LNCAP (cell line): ENCODE data around the gene IGSF21.

Experiments
- CTCF ChIP-seq: fragments of 450-650 bp; IDR thresholded peaks from 2 replicates; pipeline ENCODE4 v1.5.1; 2017; ENCODE audit warnings: mild to moderate bottlenecking

Gene IGSF21

DNA sequence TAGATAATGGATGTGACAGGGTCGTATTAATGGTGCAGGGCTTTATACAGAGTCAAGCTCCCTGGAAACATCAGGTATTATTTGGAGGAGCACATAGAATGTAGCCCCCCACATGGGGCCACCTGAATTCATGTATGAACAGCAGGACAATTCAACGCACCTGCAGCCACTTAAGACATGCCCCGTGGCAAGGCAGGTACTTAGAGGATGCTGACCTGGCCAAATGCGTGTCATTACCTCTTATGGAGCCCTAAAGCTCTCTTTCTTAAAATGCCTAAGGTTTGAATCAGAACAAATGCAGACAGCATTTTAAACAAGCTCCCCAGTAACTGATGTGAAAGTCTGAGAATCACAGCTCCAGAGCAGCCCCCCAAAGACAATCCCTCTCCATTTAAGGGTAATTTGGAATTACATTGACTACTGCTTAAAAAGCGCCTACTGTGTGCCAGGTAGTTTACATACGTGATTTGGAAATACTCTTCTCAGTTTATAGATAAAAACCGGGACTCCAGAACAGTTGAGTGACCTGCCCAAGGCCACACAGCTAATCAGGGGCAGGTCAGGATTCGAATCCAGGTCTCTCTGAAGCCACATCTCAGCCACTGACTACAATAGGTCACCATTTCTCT, 302.1 kb downstream of the IGSF21 start:
- TF ChIP-seq CTCF: no peak

DNA sequence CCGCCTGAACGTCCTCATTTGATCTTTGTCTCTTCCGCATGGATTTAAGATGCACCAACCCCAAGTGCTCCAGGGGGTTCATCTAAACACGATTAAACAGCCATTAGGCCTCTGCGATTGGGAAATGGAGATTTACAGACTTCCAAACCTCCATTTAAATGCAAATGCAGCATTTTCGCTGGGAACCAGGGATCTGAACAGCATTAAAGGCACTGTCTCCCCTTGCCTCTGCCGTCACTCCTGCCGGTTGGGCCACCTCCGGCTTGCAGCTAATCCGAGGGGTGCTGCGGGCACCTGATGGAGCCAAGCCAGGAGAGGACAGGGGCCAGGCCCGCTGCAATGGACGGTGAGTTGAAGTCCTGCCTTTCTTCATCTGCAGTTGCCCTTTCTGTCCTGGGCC, 302.8 kb downstream of the IGSF21 start:
- no peak for TF ChIP-seq CTCF

DNA sequence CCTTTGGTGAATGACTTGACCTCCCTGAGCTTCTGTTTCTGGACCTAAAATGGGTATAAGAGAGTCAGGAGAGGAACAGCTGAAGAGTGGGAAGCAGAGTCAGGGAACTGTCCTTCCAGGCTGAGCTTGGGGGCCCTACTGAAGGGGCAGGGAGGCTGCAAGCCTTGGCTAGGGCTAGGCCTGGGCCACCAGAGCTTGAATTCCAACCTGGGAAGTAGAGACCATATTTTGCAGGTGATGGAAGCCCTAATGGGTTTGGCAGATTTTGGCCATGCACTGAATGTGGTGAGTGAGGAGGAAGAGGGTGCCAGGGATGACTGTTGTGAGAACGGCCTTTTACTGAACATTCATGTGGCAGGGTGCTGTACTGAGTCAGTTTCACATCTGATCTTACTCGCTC, 303.7 kb downstream of the IGSF21 start:
- no peak for TF ChIP-seq CTCF

- no peak for TF ChIP-seq CTCF
These were observed 304.4 kb downstream of the IGSF21 start for GRCh38 chr1:18411820-18412641.

DNA sequence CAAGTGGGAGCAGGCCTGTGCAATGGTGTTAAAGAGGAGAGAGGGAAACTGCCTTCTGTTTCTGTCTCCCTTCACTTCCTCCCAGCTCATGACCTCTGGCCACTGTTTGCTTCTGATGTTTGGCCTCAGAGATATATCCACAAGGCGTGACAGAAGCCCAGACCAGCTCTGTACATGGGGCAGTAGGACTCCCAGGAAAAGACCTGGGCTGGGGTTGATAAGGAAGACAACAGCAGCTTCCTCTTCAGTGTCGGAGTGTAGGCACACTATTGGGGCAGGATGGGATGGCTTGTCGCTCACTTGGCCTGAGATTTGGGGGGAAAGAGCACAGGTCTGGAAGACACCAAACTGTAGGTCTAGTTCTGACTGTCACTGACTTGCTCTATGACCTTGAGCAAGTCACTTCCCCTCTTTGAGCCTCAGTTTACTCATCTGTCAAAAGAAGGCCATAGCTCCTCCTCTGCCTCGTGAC, 305.3 kb downstream of the IGSF21 start:
- TF ChIP-seq CTCF: no peak

DNA sequence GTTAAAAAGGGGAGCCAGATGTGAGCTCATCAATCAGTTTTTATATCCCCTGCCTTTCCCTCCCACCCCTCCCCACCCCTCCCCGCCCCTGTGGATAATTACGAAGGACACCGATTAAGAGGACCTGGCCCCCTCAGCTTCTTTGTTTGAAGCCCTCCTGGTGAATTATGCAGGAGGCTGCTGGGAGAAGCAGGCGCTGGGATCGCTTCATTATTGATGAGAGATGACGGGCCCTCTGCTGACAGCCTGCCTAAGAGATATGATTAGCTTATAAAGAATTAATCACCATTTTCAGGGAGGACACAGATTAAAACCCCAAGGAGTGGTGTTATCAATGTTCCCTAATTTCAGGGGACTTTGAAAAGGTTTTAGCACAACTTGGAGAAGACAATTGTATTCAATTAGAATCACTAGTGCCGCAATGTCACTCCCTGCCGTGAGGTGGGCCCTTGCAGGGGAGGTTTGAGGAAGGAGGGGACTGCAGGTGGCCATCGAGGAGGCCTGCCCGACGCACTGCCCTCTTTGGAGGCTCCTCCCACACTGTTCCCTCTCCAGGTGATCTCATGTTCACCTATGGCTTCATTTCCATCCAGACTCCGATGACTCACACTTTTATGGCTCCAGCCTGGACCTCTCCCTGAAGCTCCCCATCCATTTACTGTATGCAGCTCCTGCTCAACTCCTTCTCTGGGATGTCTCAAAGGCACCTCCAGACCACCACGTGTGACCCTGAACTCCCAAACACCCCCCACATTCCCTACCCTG, 306.1 kb downstream of the IGSF21 start:
- no peak for TF ChIP-seq CTCF

DNA sequence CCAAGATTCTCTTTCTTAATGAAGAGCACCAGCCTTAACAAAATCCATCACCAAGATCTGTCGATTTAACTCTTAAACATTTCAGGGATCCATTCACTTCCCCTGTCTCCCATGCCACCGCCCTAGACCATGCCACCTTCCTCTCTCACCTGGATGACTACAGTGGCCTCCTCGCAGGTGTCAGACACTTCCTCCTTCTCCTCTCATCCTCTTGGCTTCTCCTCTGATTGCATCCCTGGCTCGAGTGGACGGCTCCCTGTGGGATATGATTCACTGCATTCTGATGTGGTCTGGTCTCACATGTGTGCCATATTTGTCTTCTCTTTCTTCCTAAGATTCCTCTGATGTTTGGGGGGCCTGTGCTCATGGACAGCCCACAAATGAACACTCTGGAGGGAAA, 306.7 kb downstream of the IGSF21 start:
- no peak for TF ChIP-seq CTCF
